Chondrocyte (in vitro differentiated cells): Measurements from ENCODE around the gene KLHL30. TPM values are rescaled to one million over a fixed set of nuclear protein-coding genes. Genes with fewer than 3 reads are reported as not detected.

Source experiments
- DNase-seq: peaks from one replicate; pipeline ENCODE4 v3.0.0; 2021; ENCODE audit warnings: mixed read lengths, low spot score
- H3K27ac Mint-ChIP-seq: one replicate; pipeline ENCODE4 v1.8.0; 2021; ENCODE audit warnings: mild to moderate bottlenecking, moderate library complexity, mixed read lengths; ENCODE audit not compliant: unreplicated experiment
- H3K27me3 Mint-ChIP-seq: 2 replicates; pipeline ENCODE4 v1.8.0; 2021; ENCODE audit warnings: low read depth, mixed read lengths
- H3K36me3 Mint-ChIP-seq: 2 replicates; pipeline ENCODE4 v1.8.0; 2021; ENCODE audit warnings: low read depth, mixed read lengths
- H3K4me1 Mint-ChIP-seq: 2 replicates; pipeline ENCODE4 v1.8.0; 2021; ENCODE audit warnings: low read depth, mild to moderate bottlenecking, mixed read lengths
- H3K4me3 Mint-ChIP-seq: one replicate; pipeline ENCODE4 v1.8.0; 2021; ENCODE audit warnings: mild to moderate bottlenecking, moderate library complexity, mixed read lengths; ENCODE audit not compliant: unreplicated experiment
- H3K9me3 Mint-ChIP-seq: 2 replicates; pipeline ENCODE4 v1.8.0; 2021; ENCODE audit warnings: low read depth, mixed read lengths
- total RNA-seq: library from RNA; stranded (reverse); gene quantifications from 3 replicates; pipeline ENCODE4 v1.2.1, GENCODE V29; 2021
- TF ChIP-seq, protein P1 (sequence below): fragments of 200-600 bp; sonication (generic); IDR thresholded peaks from 2 replicates; pipeline ENCODE4 v1.5.0; 2021; ENCODE audit warnings: antibody characterized with exemption, mild to moderate bottlenecking, moderate library complexity

Gene KLHL30
- total RNA-seq, 1 donor from 2014 or later: 25.6 TPM

DNA sequence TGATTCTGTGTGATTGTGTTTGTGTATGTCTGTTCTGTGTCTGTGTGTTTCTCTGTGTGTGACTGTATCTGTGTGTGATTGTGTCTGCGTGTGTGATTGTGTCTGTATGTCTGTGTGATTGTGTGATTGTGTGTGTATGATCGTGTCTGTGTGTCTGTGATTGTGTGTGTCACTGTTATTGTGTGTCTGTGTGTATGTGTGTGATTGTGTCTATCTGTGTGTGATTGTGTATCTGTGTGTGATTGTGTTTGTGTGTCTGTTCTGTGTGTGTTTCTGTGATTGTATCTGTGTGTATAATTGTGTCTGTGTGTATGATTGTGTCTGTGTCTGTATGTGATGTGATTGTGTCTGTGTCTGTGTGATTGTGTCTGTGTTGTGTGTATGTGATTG is 11.7 kb upstream of the KLHL30 start:
- TF ChIP-seq, protein P1, sequence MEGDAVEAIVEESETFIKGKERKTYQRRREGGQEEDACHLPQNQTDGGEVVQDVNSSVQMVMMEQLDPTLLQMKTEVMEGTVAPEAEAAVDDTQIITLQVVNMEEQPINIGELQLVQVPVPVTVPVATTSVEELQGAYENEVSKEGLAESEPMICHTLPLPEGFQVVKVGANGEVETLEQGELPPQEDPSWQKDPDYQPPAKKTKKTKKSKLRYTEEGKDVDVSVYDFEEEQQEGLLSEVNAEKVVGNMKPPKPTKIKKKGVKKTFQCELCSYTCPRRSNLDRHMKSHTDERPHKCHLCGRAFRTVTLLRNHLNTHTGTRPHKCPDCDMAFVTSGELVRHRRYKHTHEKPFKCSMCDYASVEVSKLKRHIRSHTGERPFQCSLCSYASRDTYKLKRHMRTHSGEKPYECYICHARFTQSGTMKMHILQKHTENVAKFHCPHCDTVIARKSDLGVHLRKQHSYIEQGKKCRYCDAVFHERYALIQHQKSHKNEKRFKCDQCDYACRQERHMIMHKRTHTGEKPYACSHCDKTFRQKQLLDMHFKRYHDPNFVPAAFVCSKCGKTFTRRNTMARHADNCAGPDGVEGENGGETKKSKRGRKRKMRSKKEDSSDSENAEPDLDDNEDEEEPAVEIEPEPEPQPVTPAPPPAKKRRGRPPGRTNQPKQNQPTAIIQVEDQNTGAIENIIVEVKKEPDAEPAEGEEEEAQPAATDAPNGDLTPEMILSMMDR: no peak
- Mint-ChIP-seq H3K27ac (no peak overlapping the region), H3K27me3 (no peaks in the 10 kb centered on the region), H3K36me3 (no peaks in the 10 kb centered on the region), H3K4me3 (no peak overlapping the region), H3K4me1 (no peaks in the 10 kb centered on the region), H3K9me3 (no peaks in the 10 kb centered on the region)
- no peak for DNase-seq

DNA sequence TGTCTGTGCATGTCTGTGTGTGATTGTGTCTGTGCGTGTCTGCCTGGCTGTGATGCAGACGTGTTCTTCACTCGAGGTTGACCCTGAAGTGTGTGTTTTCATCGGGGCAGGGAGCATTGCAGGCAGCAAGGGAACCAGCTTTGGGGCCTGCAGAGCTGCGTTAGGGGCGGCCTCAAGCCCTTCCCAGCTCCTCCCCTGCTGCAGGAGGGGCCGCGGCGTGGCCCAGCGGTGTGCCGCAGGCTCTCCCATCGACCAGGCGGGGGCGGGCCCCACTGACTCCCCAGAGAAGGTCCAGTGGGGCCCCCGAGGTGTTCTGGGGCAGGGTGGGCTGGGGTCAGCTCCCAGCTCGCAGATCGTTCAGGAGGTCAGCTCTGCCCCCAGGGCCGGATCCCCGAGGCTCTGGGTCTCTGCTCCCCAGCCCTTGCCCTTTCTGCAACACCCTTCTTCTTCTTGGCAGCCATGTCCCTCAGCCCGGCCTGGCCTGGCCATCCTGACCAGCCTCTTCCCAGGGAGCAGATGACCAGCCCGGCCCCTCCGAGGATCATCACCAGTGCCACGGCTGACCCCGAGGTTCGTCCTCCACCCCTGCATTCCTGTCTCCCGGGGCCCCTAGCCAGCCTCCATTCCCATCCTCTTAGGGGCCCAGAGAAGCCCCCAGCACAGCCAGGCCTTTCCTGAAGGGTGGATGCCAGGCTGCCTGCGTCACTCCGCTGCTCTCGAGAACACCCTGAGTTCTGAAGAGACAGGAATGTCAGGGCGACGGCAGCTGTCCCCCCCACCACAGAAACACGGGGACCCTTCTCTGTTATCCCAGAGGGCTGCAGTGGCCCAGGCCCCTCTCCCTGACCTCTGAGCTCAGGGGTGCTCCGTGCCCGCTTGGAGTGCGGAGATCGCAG is 11.1 kb upstream of the KLHL30 start:
- Mint-ChIP-seq H3K27ac (no peak overlapping the region), H3K36me3 (no peaks in the 10 kb centered on the region), H3K9me3 (no peaks in the 10 kb centered on the region), H3K4me3 (no peak overlapping the region), H3K4me1 (no peaks in the 10 kb centered on the region), H3K27me3 (no peaks in the 10 kb centered on the region)
- DNase-seq: peak; percentile 79
- TF ChIP-seq, protein P1: no peak

DNA sequence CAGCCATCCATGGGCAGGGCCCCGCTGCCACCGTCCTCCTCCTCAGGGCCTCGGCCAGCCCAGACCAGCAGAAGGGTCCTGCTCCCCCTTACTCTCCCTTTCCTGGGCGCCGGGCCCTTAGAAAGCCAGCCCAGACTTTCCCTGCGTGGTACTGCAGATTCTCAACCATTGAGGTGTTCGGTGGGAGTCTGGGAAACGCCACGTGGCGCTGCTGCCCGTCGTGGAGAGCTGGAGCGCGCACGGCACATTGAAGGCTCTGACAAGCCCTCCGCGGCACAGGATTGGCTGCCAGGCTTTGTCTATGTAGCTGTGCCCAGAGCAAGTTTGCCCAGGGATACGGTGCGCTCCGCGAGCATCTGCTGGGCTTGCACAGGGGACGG is 10.4 kb upstream of the KLHL30 start:
- no peaks in the 10 kb centered on the region for H3K4me1 Mint-ChIP-seq
- no peak overlapping the region for H3K27ac Mint-ChIP-seq
- no peaks in the 10 kb centered on the region for H3K36me3 Mint-ChIP-seq
- H3K27me3 Mint-ChIP-seq: no peaks in the 10 kb centered on the region
- DNase-seq: peak; percentile 77
- no peak overlapping the region for H3K4me3 Mint-ChIP-seq
- TF ChIP-seq, protein P1: no peak
- H3K9me3 Mint-ChIP-seq: no peaks in the 10 kb centered on the region

DNA sequence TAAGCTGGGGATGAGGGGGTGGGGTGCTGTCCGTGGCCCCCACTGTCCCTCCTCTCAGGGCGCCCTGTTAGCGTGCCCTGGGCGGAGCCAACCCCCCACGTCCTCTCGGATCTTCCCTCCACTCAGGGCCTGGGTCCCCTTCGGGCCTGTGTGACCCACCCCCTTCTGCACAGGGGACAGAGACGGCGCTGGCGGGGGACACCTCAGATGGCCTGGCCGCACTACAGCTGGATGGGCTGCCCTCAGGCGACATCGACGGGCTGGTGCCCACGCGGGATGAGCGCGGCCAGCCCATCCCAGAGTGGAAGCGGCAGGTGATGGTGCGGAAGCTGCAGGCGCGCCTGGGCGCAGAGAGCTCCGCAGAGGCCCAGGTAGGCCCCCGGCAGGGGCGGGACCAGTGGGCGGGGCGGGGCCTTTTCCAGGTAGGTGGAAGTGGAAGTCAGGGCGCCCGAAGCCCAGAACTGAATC is 9.9 kb upstream of the KLHL30 start:
- DNase-seq: peak; percentile 90
- TF ChIP-seq, protein P1: no peak
- Mint-ChIP-seq H3K4me1 (no peaks in the 10 kb centered on the region), H3K4me3 (no peak overlapping the region), H3K36me3 (no peaks in the 10 kb centered on the region), H3K27ac (no peak overlapping the region), H3K27me3 (no peaks in the 10 kb centered on the region), H3K9me3 (no peaks in the 10 kb centered on the region)

DNA sequence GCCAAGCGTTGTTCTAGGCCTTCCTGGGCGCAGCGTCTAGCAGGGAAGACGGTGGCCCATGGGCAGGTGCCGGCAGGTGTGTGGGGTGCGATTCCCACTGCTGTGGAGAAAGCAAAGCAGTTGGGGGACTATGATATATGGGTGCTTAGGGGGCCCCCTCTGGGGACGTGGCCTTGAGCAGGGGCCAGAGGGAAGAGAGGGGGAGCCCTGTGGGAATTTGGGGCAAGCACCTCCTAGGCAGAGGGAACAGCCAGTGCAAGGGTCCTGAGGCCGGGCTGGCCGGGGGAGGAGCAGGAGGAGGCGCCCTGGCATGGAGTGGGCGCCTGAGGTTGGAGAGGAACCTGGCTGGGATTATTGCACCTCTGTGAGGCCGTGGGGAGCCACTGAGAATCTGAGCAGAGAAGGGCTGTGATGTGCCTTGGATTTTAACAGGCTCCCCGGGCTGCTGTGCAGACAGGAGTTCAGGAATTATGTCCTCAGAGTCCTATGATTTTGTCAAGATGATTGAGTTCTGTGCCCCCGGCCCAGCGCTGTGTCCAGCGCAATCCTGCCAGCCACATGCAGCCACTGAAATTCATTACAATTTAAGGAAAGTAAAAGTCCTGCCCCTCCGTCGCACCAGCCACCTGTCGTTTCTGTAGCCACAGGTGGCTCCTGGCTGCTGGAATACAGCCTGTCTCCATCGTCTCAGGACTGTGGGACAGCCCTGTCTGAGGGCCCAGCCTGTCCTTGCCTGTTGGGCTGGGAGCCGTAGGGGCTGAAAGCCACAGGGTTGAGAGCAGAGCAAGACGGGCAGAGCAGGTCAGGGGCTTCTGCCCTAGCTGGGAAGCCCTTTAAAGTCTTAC is 9.1 kb upstream of the KLHL30 start:
- no peaks in the 10 kb centered on the region for H3K36me3 Mint-ChIP-seq
- peak; percentile 65 for DNase-seq

More for the DNA sequence above, 9.1 kb upstream of the KLHL30 start:
- Mint-ChIP-seq H3K27ac (no peak overlapping the region), H3K9me3 (no peaks in the 10 kb centered on the region), H3K27me3 (no peaks in the 10 kb centered on the region), H3K4me1 (no peaks in the 10 kb centered on the region), H3K4me3 (no peak overlapping the region)
- TF ChIP-seq, protein P1: no peak
